Hepatic stellate cell (primary cell): ENCODE measurements around the gene SPO11.

Source experiments
- DNase-seq: peaks from one replicate; pipeline ENCODE4 v3.0.0; 2011; ENCODE audit warnings: low spot score

The SPO11 gene

DNA sequence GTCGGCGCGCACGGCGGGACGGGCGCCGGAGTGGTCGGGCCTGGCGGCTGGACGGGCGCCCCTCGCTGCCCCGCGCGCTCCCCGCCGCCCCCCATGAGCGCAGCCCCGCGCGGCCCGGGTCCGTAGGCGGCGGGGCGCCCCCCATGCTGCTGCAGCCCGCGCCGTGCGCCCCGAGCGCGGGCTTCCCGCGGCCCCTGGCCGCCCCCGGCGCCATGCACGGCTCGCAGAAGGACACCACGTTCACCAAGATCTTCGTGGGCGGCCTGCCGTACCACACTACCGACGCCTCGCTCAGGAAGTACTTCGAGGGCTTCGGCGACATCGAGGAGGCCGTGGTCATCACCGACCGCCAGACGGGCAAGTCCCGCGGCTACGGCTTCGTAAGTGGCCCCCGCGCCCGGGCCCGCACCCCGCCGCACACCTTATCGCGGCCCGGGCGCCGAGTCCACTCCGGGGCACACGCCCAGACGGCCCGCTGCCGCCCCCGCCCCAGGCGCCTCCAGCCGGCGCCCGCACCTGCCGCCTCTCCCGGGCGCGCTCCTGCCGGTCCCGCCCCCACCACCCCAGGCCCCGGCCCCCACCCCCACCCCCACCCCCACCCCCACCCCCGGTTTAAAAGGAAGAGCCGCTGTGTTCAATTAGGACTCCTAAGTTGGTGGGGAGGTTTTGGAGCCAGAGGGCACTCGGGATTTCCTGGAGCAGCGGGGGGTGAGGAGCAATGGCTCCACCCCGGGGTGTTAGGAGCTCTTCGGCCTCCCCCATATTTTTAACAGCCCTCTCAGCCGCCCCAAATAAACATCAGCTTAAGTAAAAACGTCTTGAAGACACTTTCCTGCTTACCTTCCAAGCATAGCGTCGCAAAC lies 62.1 kb downstream of the SPO11 start:
- no peak for DNase-seq

DNA sequence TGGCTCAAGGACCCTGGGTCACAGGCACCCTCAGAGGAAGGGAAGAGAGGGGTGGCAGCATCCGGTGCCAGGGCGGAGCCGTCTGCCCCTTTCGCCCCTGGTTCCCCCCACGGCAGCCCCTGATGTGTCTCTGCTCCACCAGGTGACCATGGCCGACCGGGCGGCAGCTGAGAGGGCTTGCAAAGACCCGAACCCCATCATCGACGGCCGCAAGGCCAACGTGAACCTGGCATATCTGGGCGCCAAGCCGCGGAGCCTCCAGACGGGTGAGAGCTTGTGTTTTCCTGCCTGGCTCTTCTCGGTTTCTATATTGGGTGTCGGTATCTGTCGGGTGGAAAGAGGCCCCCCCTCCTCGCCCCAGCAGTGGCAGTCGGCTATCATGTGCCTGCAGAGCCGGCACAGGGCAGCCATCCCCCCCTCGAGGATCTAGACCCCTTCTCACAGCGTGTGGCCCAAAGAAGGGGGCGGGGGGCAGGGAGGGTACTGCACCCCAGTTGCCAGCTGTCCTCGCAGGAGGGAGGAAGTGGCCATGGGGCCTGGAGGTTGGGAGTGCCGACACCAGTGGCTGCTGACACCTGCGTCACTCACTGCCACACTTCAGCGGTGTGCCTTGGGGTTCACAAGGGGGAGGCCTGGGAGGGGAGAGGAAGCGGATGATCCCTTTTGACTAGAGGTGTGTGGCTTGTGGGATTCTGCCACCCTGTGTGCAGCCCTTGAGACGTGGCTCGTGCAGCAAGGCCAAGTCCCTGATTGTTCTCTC lies 63.1 kb downstream of the SPO11 start:
- no peak for DNase-seq
